Measurements from ENCODE around the gene UCP2.

Gene UCP2, protein sequence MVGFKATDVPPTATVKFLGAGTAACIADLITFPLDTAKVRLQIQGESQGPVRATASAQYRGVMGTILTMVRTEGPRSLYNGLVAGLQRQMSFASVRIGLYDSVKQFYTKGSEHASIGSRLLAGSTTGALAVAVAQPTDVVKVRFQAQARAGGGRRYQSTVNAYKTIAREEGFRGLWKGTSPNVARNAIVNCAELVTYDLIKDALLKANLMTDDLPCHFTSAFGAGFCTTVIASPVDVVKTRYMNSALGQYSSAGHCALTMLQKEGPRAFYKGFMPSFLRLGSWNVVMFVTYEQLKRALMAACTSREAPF

DNA sequence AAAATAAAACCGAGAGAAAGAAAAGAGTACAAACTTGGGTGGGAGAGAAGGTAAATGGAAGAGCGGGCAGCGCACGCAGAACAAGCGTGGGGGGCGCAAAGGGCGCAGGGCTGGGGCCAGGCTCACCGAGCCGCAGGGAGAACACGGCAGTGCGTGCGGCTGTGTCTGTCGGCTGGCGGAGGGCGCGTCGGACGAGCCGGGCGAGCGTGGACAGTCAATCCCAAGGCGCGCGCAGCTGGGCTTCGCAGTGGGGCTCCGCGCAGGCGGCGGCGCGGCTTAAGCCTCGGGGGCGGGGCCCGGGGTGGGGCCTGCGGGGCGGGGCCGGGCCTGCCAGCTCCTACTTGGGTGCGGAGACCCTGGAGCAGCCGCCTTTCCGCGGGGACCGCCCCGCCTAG is at the start of gene UCP2:
Gene UCP2, minus strand, starts transcription at position 249 of the 395 bp plus-strand sequence. CDS start 4,465 bp downstream, outside the sequence.
- TF ChIP-seq JUND (IDR thresholded peaks at IDR 0.05; ENCODE audit: low read depth), result no peak
- peak; percentile 89 to 95 for DNase-seq (ENCODE audit: low read depth in 1 of 2, low spot score in 1 of 2)
- in situ Hi-C loops (cut with HindIII; ENCODE audit: low pct_unique_long_range_greater_than_20kb, low sequenced_read_pairs), result no loop called here

DNA sequence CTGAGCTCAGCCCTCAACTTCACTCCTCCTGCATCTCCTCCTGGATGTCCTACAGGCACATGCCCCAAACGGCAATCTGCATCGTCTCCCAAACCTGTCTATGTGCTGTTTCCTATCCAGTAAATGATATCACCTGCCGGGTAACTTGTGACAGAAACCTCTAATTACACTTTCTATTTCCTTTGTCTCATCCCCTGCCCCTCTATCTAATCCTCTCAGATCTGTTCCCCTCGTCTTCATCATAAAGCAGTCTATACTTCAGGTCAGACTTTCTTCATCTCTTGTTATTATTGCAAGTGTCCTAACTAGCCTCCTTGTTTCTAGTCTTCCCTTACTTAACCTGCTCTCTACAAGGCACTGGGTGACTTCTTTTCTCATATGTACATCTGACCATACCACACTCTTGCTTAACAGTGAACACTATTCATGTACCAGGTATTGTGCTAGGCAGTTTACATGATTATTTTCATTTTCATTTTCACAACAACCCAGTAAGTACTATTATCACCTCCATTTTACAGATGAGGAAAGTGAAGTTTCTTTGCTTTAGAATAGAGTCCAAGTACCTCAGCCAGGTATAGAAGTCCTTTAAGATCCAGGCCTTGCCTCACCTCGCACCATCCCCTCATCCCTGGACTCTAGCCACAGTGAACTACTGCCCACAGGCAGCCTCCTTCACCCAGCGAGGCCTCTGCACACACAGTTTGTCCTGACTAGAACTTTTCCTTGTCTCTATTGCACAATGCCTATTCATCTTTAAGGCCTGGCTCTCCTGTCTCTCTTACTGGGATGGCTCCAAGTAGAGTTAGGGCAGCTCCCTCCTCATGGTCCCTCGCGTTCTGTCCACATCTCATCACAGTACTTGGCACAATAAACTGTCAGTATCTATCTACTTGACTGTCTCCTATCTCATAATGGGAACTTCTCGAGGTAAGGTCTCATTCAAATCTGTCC is 48.4 kb upstream of the UCP2 start:
- DNase-seq (ENCODE audit: low read depth in 1 of 2, low spot score in 1 of 2), result no peak
- TF ChIP-seq JUND (IDR thresholded peaks at IDR 0.05; ENCODE audit: low read depth), result no peak
- in situ Hi-C loops (cut with HindIII; ENCODE audit: low pct_unique_long_range_greater_than_20kb, low sequenced_read_pairs), result no loop called here

DNA sequence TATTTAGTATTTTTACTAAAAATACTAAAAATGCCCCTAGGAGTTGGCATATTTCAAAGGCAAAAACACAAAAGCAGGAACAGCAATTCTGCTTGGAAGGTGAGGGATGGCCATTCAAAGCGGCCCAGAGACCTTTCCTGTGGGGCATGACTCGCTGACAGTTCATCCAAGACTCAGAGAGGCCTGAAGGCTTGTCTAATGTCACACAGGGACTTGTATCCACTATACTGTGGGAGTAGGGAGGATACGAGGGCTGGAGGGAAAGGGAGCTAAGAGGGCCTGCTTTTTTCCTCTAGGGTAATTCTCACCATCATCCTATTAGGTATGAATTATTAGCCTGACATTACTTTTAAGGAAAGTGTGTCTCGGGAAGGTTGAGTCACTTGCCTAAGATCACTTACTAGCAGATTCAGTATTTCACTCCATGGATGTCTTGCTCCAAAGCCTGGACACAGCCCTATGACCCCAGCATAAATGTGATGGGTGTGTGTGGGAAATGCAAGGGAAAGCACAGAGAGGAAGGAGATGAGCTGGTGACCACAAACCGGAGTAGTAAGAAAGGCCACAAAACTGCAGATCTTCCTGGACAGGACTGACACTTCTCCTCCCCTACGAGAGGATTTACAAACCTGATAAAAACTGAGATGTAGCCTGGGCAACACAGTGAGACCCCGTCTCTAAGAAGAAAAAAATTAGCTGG is 43.0 kb upstream of the UCP2 start:
- no peak for TF ChIP-seq JUND (IDR thresholded peaks at IDR 0.05; ENCODE audit: low read depth)
- in situ Hi-C loops (cut with HindIII; ENCODE audit: low pct_unique_long_range_greater_than_20kb, low sequenced_read_pairs), result no loop called here
- no peak for DNase-seq (ENCODE audit: low read depth in 1 of 2, low spot score in 1 of 2)

DNA sequence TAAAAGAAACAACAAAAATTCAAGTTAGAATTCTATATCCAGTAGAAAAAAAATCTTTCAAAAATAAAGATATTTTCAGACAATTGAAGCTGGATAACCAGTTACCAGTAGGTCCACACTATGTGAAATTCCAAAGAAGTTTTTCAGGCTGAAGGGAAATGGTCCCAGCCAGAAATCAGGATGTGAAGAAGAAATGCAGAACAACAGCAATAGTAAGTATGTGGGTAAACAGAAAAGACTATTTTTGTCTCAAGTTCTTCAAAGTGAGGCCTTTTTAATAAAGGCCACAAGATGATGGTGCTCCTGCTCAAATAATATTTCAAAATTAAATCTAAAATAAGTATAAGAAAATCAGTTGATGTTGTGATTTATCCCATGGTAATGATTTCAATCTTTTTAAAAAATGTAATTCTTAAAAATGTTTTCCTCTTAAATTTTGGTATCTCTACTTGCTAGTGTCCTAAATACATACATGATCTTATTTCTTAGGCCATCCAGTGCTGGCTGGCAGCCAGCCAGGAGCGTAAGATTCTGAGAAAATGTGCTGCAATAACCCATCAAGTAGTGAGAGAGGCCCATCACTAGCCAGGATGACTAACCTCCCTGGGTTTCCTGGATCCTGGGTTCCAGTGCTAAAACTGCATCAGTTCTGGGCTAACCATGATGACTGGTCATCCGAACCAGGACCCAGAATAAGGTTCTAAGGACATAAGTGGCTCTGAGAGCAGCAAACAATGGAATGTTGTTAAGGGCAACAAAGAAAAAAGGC is 41.8 kb upstream of the UCP2 start:
- DNase-seq (ENCODE audit: low read depth in 1 of 2, low spot score in 1 of 2), result no peak

DNA sequence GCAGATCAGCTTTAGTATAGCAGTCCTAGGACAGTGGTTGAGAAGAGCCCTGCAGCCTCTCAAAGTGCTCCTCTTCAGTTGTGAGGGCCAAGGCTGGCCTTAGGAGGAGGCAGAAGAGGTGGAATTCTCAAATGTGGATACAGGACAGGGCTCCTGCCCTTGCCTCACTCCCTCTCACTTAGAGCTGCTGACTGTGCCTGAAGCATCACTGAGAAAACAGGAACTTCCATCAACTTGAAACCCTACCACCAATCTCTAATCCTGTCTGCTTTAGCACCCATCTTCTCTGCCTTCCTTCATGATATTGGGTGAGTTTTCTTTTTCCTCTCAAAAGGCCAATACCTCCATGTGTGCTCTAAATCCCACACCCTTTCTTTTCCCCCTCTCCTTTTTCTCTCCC is 40.6 kb upstream of the UCP2 start:
- TF ChIP-seq JUND (IDR thresholded peaks at IDR 0.05; ENCODE audit: low read depth), result no peak
- no peak for DNase-seq (ENCODE audit: low read depth in 1 of 2, low spot score in 1 of 2)
- in situ Hi-C loops (cut with HindIII; ENCODE audit: low pct_unique_long_range_greater_than_20kb, low sequenced_read_pairs), result no loop called here

More for the DNA sequence above, 41.8 kb upstream of the UCP2 start:
- no peak for TF ChIP-seq JUND (IDR thresholded peaks at IDR 0.05; ENCODE audit: low read depth)
- in situ Hi-C loops (cut with HindIII; ENCODE audit: low pct_unique_long_range_greater_than_20kb, low sequenced_read_pairs), result no loop called here

DNA sequence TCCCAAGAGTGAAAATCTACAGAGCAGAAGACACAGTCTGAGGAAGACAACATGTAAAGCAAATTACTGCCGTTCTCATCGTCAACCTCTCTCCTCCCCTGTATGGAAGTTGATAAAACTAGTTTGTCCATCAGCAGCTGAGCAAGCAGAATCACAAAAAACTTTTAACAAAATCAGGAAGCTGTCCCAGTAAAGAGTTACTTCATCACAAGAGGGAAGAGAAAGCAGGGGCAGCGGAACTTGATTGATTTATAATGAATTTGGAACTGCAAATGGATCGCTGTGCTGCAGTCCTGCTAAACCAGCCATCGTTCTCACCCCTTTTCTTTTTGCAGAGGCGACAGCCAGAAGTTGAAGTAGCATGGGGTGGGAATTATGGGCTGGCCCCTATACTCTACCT is 39.9 kb upstream of the UCP2 start:
- no peak for TF ChIP-seq JUND (IDR thresholded peaks at IDR 0.05; ENCODE audit: low read depth)
- in situ Hi-C loops (cut with HindIII; ENCODE audit: low pct_unique_long_range_greater_than_20kb, low sequenced_read_pairs), result no loop called here
- DNase-seq (ENCODE audit: low read depth in 1 of 2, low spot score in 1 of 2), result no peak

DNA sequence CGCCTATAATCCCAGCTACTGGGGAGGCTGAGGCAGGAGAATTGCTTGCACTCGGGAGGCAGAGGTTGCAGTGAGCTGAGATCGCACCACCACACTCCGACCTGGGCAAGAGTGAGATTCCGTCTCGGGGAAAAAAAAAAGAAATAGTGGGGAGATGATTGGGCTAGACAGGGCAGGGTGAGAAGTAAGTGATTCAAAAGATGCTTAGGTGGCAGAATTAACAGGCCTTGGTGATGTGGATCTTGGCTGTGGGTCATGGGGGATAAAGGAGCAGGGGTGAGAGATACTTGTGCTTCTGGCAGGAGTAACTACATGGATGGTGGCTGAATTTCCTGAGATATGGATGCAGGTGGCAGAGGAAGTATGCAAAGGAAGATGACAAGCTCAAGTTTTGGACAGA is 39.4 kb upstream of the UCP2 start:
- DNase-seq (ENCODE audit: low read depth in 1 of 2, low spot score in 1 of 2), result no peak
- TF ChIP-seq JUND (IDR thresholded peaks at IDR 0.05; ENCODE audit: low read depth), result no peak
- in situ Hi-C loops (cut with HindIII; ENCODE audit: low pct_unique_long_range_greater_than_20kb, low sequenced_read_pairs), result no loop called here

DNA sequence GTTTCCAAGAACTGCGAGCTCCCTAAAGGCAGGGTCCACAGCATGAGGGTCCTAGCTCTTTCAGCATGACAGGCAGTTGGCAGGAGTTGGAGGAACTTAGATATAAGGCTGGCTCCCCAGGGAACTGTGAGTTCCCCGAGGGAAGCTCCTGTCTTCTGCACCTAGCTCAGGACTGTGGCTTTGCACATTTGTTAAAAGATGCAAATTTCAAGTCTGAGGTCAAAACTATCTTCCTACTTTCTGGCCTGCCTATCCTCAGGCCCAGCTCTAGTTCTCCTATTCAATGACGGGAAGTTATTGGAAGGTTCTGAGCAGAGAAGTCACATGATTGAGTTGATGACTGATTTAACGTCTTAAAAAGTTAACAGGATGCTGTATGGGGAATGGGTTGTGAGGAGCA is 37.9 kb upstream of the UCP2 start:
- TF ChIP-seq JUND (IDR thresholded peaks at IDR 0.05; ENCODE audit: low read depth), result no peak
- no peak for DNase-seq (ENCODE audit: low read depth in 1 of 2, low spot score in 1 of 2)
- in situ Hi-C loops (cut with HindIII; ENCODE audit: low pct_unique_long_range_greater_than_20kb, low sequenced_read_pairs), result no loop called here

DNA sequence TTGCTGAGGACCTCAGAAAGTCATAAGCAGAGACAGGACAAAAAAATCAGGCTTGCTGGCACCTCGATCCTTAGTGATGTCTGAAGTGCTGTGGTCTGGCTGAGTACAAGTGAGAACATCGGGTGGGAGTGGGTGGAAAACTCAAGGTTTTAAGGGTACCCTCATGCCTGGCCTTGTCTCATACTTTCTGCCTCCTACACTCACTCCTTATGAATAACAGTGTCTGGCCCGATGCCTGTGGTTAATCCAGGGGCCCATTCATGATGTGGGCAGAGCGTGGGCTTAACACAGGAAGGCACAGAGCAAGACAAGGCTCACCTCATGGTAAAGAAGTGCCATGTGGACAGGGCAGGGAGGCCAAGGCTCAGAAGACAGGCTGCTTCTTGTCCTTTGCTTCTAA is 37.2 kb upstream of the UCP2 start:
- DNase-seq (ENCODE audit: low read depth in 1 of 2, low spot score in 1 of 2), result no peak
- TF ChIP-seq JUND (IDR thresholded peaks at IDR 0.05; ENCODE audit: low read depth), result no peak
- in situ Hi-C loops (cut with HindIII; ENCODE audit: low pct_unique_long_range_greater_than_20kb, low sequenced_read_pairs), result no loop called here

DNA sequence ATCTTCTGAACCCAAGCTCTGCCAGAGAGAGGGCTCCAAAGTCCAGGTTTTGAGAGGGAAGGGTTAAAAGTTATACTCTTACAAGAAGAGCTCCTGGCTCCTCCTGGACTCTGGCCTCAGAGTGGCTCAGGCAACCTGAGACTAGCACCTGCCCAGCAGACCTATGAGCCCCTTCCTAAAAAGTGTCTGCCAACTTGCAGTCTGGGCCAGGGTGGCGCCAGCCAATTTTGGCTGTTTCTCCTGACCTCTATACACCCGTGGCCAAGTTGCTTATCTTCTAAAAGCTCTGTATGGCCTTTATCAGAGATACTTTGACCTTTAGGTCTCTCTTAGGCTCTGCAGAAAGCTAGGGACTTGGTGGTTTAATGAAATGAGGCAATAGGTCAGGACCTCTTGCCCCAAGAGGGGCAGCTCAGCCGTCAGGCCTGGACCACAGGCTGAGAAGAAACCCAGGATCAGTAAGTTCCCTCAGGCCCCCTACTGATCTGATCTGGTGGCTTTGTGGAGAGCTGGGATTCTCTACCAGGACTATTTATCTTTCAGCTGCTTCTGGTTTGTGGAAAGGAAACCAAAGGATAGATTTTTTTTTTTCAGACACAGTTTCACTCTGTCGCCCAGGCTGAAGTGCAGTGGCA is 36.6 kb upstream of the UCP2 start:
- no peak for TF ChIP-seq JUND (IDR thresholded peaks at IDR 0.05; ENCODE audit: low read depth)
- in situ Hi-C loops (cut with HindIII; ENCODE audit: low pct_unique_long_range_greater_than_20kb, low sequenced_read_pairs), result no loop called here
- no peak for DNase-seq (ENCODE audit: low read depth in 1 of 2, low spot score in 1 of 2)

DNA sequence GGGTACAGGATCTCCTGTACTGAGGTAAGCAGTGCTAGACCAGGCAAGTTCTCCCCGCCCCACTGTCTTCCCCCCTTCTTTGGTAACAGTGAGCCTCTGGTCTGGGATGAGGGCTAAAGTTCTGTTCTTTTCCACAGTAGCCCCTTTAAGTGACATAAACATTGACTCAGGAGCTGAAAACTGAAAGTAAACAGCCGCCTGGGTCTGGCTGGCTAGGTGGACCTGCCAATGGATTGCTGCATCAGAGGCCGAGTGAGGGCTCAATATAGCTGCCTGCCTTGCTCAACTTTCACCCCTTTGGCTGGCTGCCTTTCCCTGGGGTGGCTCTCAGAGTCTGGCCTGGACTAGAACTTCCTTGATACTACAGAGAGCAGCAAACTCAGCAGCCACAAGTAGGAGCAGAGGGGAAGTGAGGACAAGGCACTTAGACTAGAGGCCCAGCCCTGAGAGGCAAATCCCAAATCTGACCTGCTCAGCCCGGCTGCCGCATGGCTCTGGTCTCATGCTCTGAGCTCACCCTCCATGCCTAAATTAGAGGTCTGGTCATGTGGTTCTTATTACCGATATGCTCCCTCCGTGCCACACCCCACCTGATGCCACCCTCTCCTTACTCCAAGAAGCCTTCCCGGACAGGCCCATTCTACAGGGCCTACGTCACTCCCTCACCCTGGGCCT is 35.8 kb upstream of the UCP2 start:
- no peak for TF ChIP-seq JUND (IDR thresholded peaks at IDR 0.05; ENCODE audit: low read depth)
- in situ Hi-C loops (cut with HindIII; ENCODE audit: low pct_unique_long_range_greater_than_20kb, low sequenced_read_pairs), result no loop called here
- DNase-seq (ENCODE audit: low read depth in 1 of 2, low spot score in 1 of 2), result peak in 1 of 2 experiments; percentile 31
